Erythroblast (primary cell): Measurements from ENCODE around the gene LRTM2.

Experiments
- GATA1 ChIP-seq: IDR thresholded peaks from 2 replicates; pipeline ENCODE4 v1.6.1; 2011; ENCODE audit warnings: low read depth, mild to moderate bottlenecking, control low read depth, low read length, moderate library complexity
- POLR2A ChIP-seq: IDR thresholded peaks from 2 replicates; pipeline ENCODE4 v1.6.1; 2011; ENCODE audit warnings: mild to moderate bottlenecking, low read length

GRCh38 chr12:1791104-1791841 lies 29.1 kb upstream of the LRTM2 start:
- TF ChIP-seq POLR2A: no peak
- TF ChIP-seq GATA1: no peak
